H9 (cell line): Measurements from ENCODE around the gene GAPDH. TPM values are rescaled to one million over a fixed set of nuclear protein-coding genes. Genes with fewer than 3 reads are reported as not detected.

Experiments used
- DNase-seq: peaks from one replicate; pipeline ENCODE4 v3.0.0-alpha.2; 2017
- H2AFZ ChIP-seq: one replicate; pipeline ENCODE4 v1.6.1; 2013; ENCODE audit warnings: mild to moderate bottlenecking, low read length, control low read depth, moderate library complexity
- H2AK5ac ChIP-seq: 2 replicates; pipeline ENCODE4 v1.6.1; 2013; ENCODE audit warnings: low read length, control low read depth, mixed read lengths; ENCODE audit not compliant: insufficient read length
- H2BK120ac ChIP-seq: one replicate; pipeline ENCODE4 v1.6.1; 2013; ENCODE audit warnings: low read depth, mild to moderate bottlenecking, low read length, control low read depth, inconsistent platforms; ENCODE audit not compliant: poor library complexity, severe bottlenecking
- H2BK12ac ChIP-seq: 2 replicates; pipeline ENCODE4 v1.6.1; 2013; ENCODE audit warnings: low read length, control low read depth, mixed read lengths, low read depth; ENCODE audit not compliant: insufficient read length
- H2BK15ac ChIP-seq: 2 replicates; pipeline ENCODE4 v1.6.1; 2013; ENCODE audit warnings: low read depth, low read length, control low read depth
- H2BK20ac ChIP-seq: one replicate; pipeline ENCODE4 v1.6.1; 2013; ENCODE audit warnings: low read depth, mild to moderate bottlenecking, low read length, control low read depth, inconsistent platforms; ENCODE audit not compliant: poor library complexity, severe bottlenecking
- H2BK5ac ChIP-seq: 2 replicates; pipeline ENCODE4 v1.6.1; 2013; ENCODE audit warnings: low read length, control low read depth, mixed read lengths; ENCODE audit not compliant: insufficient read length
- H3K14ac ChIP-seq: 2 replicates; pipeline ENCODE4 v1.6.1; 2013; ENCODE audit warnings: low read length, control low read depth; ENCODE audit not compliant: insufficient read depth
- H3K18ac ChIP-seq: 2 replicates; pipeline ENCODE4 v1.6.1; 2013; ENCODE audit warnings: low read depth, mild to moderate bottlenecking, mixed read lengths, low read length, control low read depth; ENCODE audit not compliant: insufficient read length
- H3K23ac ChIP-seq: 2 replicates; pipeline ENCODE4 v1.6.1; 2013; ENCODE audit warnings: low read length, control low read depth, mixed read lengths, low read depth; ENCODE audit not compliant: insufficient read length
- H3K23me2 ChIP-seq: 2 replicates; pipeline ENCODE4 v1.6.1; 2013; ENCODE audit warnings: low read depth, mild to moderate bottlenecking, mixed read lengths, low read length, control low read depth; ENCODE audit not compliant: insufficient read length, poor library complexity, severe bottlenecking
- H3K27ac ChIP-seq: 2 replicates; pipeline ENCODE4 v1.5.1; 2013; ENCODE audit warnings: low read length, control low read depth, mixed read lengths, low read depth; ENCODE audit not compliant: insufficient read length
- H3K27me3 ChIP-seq: 2 replicates; pipeline ENCODE4 v1.6.1; 2013; ENCODE audit warnings: low read length, control low read depth, inconsistent platforms; ENCODE audit not compliant: insufficient read depth
- H3K4ac ChIP-seq: 2 replicates; pipeline ENCODE4 v1.6.1; 2013; ENCODE audit warnings: low read depth, mild to moderate bottlenecking, control low read depth, inconsistent platforms, low read length, moderate library complexity
- H3K4me1 ChIP-seq: 2 replicates; pipeline ENCODE4 v1.6.1; 2013; ENCODE audit warnings: low read length, control low read depth, inconsistent platforms; ENCODE audit not compliant: insufficient read depth
- H3K4me2 ChIP-seq: 2 replicates; pipeline ENCODE4 v1.6.1; 2013; ENCODE audit warnings: low read length, control low read depth, mixed read lengths; ENCODE audit not compliant: insufficient read length, insufficient read depth
- H3K56ac ChIP-seq: 2 replicates; pipeline ENCODE4 v1.6.1; 2013; ENCODE audit warnings: low read depth, mild to moderate bottlenecking, mixed read lengths, low read length, control low read depth; ENCODE audit not compliant: insufficient read length
- H3K79me1 ChIP-seq: 2 replicates; pipeline ENCODE4 v1.6.1; 2013; ENCODE audit warnings: low read depth, mild to moderate bottlenecking, moderate library complexity, low read length, control low read depth, inconsistent platforms; ENCODE audit not compliant: insufficient read depth, poor library complexity, severe bottlenecking
- H3K79me2 ChIP-seq: 2 replicates; pipeline ENCODE4 v1.6.1; 2013; ENCODE audit warnings: low read length, control low read depth, inconsistent platforms; ENCODE audit not compliant: insufficient read depth
- H3K9ac ChIP-seq: 2 replicates; pipeline ENCODE4 v1.6.1; 2013; ENCODE audit warnings: low read length, control low read depth, mixed read lengths; ENCODE audit not compliant: insufficient read length; ENCODE audit errors: extremely low read depth
- H3K9me3 ChIP-seq: one replicate; pipeline ENCODE4 v1.6.1; 2013; ENCODE audit warnings: low read depth, low read length, inconsistent platforms; ENCODE audit not compliant: control insufficient read depth
- H3T11ph ChIP-seq: one replicate; pipeline ENCODE4 v1.6.1; 2013; ENCODE audit warnings: mild to moderate bottlenecking, low read length, control low read depth, inconsistent platforms
- H4K20me1 ChIP-seq: one replicate; pipeline ENCODE4 v1.6.1; 2013; ENCODE audit not compliant: control insufficient read depth, insufficient read length, insufficient read depth
- H4K5ac ChIP-seq: 2 replicates; pipeline ENCODE4 v1.6.1; 2013; ENCODE audit warnings: low read depth, mild to moderate bottlenecking, mixed read lengths, low read length, control low read depth; ENCODE audit not compliant: insufficient read length
- H4K8ac ChIP-seq: replicated peaks from 2 replicates; pipeline ENCODE4 v1.6.1; 2013; ENCODE audit warnings: low read length, control low read depth, mixed read lengths, low read depth; ENCODE audit not compliant: insufficient read length
- H4K91ac ChIP-seq: 2 replicates; pipeline ENCODE4 v1.6.1; 2013; ENCODE audit warnings: low read depth, mild to moderate bottlenecking, moderate library complexity, mixed read lengths, low read length, control low read depth; ENCODE audit not compliant: insufficient read length
- H3K27ac Mint-ChIP-seq, 3 experiments: 2 replicates in 2 of 3; 3 replicates in 1 of 3; pipeline ENCODE4 v1.8.0; 2020 to 2021; ENCODE audit warnings: mixed read lengths in 3 of 3, mild to moderate bottlenecking in 1 of 3, moderate library complexity in 1 of 3
- H3K27me3 Mint-ChIP-seq: 2 replicates; pipeline ENCODE4 v1.8.0; 2021; ENCODE audit warnings: low read depth, mild to moderate bottlenecking, moderate library complexity, mixed read lengths
- H3K36me3 Mint-ChIP-seq, 3 experiments: 2 replicates in 2 of 3; 3 replicates in 1 of 3; pipeline ENCODE4 v1.8.0; 2020 to 2021; ENCODE audit warnings: low read depth in 3 of 3, mixed read lengths in 3 of 3; ENCODE audit not compliant: insufficient read depth in 1 of 3
- H3K4me1 Mint-ChIP-seq, 2 experiments: 2 replicates each; pipeline ENCODE4 v1.8.0; 2020; ENCODE audit warnings: mixed read lengths in 2 of 2
- H3K4me3 Mint-ChIP-seq, 2 experiments: 2 replicates in 1 of 2; 3 replicates in 1 of 2; pipeline ENCODE4 v1.8.0; 2020 to 2021; ENCODE audit warnings: mild to moderate bottlenecking in 2 of 2, mixed read lengths in 2 of 2, moderate library complexity in 1 of 2
- H3K9me3 Mint-ChIP-seq, 2 experiments: 2 replicates in 1 of 2; 3 replicates in 1 of 2; pipeline ENCODE4 v1.8.0; 2020; ENCODE audit warnings: mild to moderate bottlenecking in 2 of 2, mixed read lengths in 2 of 2, moderate library complexity in 1 of 2
- CTCF ChIP-seq: fragments of 200-600 bp; sonication (generic); conservative IDR thresholded peaks from 3 replicates; pipeline ENCODE4 v1.8.0; 2021; ENCODE audit warnings: antibody characterized with exemption, mild to moderate bottlenecking
- WGBS: extraction: QIAGEN DNeasy Blood & Tissue Kit; methylation state at CpG from one replicate; pipeline ENCODE4 v1.1.7; 2013; ENCODE audit warnings: missing lambda C conversion rate, low lambda C conversion rate, mixed read lengths; ENCODE audit not compliant: insufficient read length; ENCODE audit errors: extremely low coverage; 5-methylcytosine and 5-hydroxymethylcytosine counted together
- total RNA-seq: library from RNA; stranded (reverse); gene quantifications from 2 replicates; pipeline ENCODE4 v1.2.1, GENCODE V29; 2021

The GAPDH gene
- total RNA-seq, 1 experiment from 2014 or later: 4,581 TPM

- no peak overlapping the region for H2BK12ac ChIP-seq
- no peak for TF ChIP-seq CTCF
- peak; percentile 40 for DNase-seq
- H4K20me1 ChIP-seq: peaks cover 2% of the 10 kb centered on the region
- no peak overlapping the region for H3K56ac ChIP-seq
- H3K4me1 ChIP-seq: no peaks in the 10 kb centered on the region; the same call in 1 of the 2 replicates
- H3K4me3 Mint-ChIP-seq: peak overlapping the region; percentile 92 to 97
- no peak overlapping the region for H2BK120ac ChIP-seq
- no peak overlapping the region for H2BK15ac ChIP-seq
- peak overlapping the region; percentile 88 to 96 (median 93); a peak in 6 of 7 replicates for H3K27ac Mint-ChIP-seq
- peaks cover 18% of the 10 kb centered on the region for H3K23me2 ChIP-seq
- peaks cover 44 to 47% of the 10 kb centered on the region in 2 experiments for H3K4me1 Mint-ChIP-seq
- no peak overlapping the region for H2AFZ ChIP-seq
- H3K36me3 Mint-ChIP-seq: peaks cover 37 to 65% (median 40%) of the 10 kb centered on the region in 3 experiments
- no peak overlapping the region for H2AK5ac ChIP-seq
- peaks cover 5% of the 10 kb centered on the region; the same call in 1 of the 2 replicates for H3K27me3 Mint-ChIP-seq
- H3K27me3 ChIP-seq: no peaks in the 10 kb centered on the region
- no peaks in the 10 kb centered on the region for H3K79me1 ChIP-seq
- H3K23ac ChIP-seq: no peak overlapping the region
- peak overlapping the region; percentile 73 for H3K4me2 ChIP-seq
- no peak overlapping the region for H3K9ac ChIP-seq
- H3K14ac ChIP-seq: no peak overlapping the region
- no peak overlapping the region for H3K27ac ChIP-seq
- H3T11ph ChIP-seq: no peak overlapping the region
- no peak overlapping the region for H2BK5ac ChIP-seq
- no CpG with 5 or more reads among the region's 19 CpGs for WGBS
- no peak overlapping the region for H3K4ac ChIP-seq
- H3K79me2 ChIP-seq: peaks cover 9% of the 10 kb centered on the region; the same call in 1 of the 2 replicates
- H3K9me3 Mint-ChIP-seq: no peaks in the 10 kb centered on the region; a peak in 1 of 5 replicates
- no peaks in the 10 kb centered on the region for H3K9me3 ChIP-seq
- H4K5ac ChIP-seq: no peak overlapping the region
- H2BK20ac ChIP-seq: no peak overlapping the region
- no peak overlapping the region for H4K91ac ChIP-seq
- no peak overlapping the region for H3K18ac ChIP-seq
- no peak overlapping the region for H4K8ac ChIP-seq
Measured at GRCh38 chr12:6536894-6537579, 2.7 kb downstream of the GAPDH start.
